ENCODE data around the gene STX17.

DNA sequence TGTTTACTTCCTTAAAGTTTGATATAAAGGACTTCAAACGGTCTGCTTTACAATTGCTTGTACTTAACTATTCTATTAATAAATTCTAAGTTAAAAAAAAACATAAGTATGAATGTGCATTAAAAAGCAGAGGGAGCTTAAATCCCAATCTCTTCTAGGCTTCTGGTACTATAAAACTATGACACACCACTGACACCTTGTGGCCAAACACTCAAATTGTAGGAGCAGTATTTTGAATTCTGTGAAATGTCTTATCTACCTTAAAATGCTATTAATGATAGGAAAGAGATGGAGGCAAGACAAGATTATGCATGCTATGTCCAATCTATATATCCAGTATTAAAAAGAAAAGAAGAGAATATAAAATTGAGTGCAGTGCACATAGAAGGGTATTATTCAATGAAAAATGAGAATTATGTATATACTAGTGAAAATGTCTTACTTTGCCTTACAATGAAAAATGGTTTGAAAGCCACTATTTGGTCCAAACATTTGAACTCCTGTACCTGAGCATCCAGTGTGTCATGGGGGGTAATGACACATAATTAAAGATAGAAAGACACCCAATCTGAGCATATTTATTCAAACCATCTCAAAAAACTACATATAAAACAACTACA lies 104.7 kb downstream of the STX17 start:
- TF ChIP-seq, protein P1, sequence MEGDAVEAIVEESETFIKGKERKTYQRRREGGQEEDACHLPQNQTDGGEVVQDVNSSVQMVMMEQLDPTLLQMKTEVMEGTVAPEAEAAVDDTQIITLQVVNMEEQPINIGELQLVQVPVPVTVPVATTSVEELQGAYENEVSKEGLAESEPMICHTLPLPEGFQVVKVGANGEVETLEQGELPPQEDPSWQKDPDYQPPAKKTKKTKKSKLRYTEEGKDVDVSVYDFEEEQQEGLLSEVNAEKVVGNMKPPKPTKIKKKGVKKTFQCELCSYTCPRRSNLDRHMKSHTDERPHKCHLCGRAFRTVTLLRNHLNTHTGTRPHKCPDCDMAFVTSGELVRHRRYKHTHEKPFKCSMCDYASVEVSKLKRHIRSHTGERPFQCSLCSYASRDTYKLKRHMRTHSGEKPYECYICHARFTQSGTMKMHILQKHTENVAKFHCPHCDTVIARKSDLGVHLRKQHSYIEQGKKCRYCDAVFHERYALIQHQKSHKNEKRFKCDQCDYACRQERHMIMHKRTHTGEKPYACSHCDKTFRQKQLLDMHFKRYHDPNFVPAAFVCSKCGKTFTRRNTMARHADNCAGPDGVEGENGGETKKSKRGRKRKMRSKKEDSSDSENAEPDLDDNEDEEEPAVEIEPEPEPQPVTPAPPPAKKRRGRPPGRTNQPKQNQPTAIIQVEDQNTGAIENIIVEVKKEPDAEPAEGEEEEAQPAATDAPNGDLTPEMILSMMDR (IDR thresholded peaks at IDR 0.05), result peak; percentile 64; the same call in 1 of the 2 replicates
- TF ChIP-seq POLR2AphosphoS5 (IDR thresholded peaks at IDR 0.05; ENCODE audit: low read depth, low read length), result no peak
- TF ChIP-seq, protein P2, sequence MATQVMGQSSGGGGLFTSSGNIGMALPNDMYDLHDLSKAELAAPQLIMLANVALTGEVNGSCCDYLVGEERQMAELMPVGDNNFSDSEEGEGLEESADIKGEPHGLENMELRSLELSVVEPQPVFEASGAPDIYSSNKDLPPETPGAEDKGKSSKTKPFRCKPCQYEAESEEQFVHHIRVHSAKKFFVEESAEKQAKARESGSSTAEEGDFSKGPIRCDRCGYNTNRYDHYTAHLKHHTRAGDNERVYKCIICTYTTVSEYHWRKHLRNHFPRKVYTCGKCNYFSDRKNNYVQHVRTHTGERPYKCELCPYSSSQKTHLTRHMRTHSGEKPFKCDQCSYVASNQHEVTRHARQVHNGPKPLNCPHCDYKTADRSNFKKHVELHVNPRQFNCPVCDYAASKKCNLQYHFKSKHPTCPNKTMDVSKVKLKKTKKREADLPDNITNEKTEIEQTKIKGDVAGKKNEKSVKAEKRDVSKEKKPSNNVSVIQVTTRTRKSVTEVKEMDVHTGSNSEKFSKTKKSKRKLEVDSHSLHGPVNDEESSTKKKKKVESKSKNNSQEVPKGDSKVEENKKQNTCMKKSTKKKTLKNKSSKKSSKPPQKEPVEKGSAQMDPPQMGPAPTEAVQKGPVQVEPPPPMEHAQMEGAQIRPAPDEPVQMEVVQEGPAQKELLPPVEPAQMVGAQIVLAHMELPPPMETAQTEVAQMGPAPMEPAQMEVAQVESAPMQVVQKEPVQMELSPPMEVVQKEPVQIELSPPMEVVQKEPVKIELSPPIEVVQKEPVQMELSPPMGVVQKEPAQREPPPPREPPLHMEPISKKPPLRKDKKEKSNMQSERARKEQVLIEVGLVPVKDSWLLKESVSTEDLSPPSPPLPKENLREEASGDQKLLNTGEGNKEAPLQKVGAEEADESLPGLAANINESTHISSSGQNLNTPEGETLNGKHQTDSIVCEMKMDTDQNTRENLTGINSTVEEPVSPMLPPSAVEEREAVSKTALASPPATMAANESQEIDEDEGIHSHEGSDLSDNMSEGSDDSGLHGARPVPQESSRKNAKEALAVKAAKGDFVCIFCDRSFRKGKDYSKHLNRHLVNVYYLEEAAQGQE (IDR thresholded peaks at IDR 0.05; ENCODE audit: insufficient read depth in 1 of 2, low read depth in 2 of 2, low read length in 1 of 2), result no peak
- TF ChIP-seq TCF7L2 (IDR thresholded peaks at IDR 0.05; ENCODE audit: low read depth, low read length), result no peak
- TF ChIP-seq SIN3A (IDR thresholded peaks at IDR 0.05; ENCODE audit: borderline replicate concordance, insufficient read depth, low read depth, low read length), result no peak
